Endothelial cell of umbilical vein (primary cell): ENCODE results near the gene PGD. TPM values are rescaled to one million over a fixed set of nuclear protein-coding genes. Genes with fewer than 3 reads are reported as not detected.
"Not testable (repeated sequence)": the region's sequence is repeated elsewhere in the genome, so short reads cannot be mapped to it uniquely, and the experiment has no call there.

Source experiments
- BruUV-seq: library from RNA; stranded (reverse); fragments of 400-500 nt; replicated peaks from 2 replicates; lab custom pipeline; 2021; lab: Mats Ljungman, UMichigan
- CTCF ChIA-PET: fragments of 300-600, 350-600 bp; sonication (Branson Sonifier 250); formaldehyde crosslinking; loops from one replicate; lab custom pipeline; 2021; ENCODE audit warnings: antibody characterized with exemption, inconsistent platforms; lab: Charles Lee
- POLR2A ChIA-PET: fragments of 300-600, 350-600 bp; sonication (Branson Sonifier 250); formaldehyde crosslinking; loops from one replicate; lab custom pipeline; 2021; ENCODE audit warnings: antibody characterized with exemption, inconsistent platforms; lab: Charles Lee
- DNase-seq: peaks from one replicate; pipeline ENCODE4 v3.0.0-alpha.2; 2011; ENCODE audit warnings: low read depth, low spot score
- FAIRE-seq: peaks from 2 replicates; lab custom pipeline; 2011; peaks lifted over from hg19 to GRCh38; lab: Jason Lieb, UNC
- H2AFZ ChIP-seq: 2 replicates; pipeline ENCODE4 v1.6.0; 2012; ENCODE audit warnings: low read depth, low read length, control low read depth, inconsistent platforms
- H3K27ac ChIP-seq: 2 replicates; pipeline ENCODE4 v1.5.1; 2011; ENCODE audit warnings: low read depth, mild to moderate bottlenecking, control low read depth, low read length, moderate library complexity; ENCODE audit not compliant: insufficient read depth
- H3K27me3 ChIP-seq, 2 experiments: 2 replicates each; pipeline versions ENCODE4 v1.6.0 to v1.6.1; 2011; ENCODE audit warnings: low read length in 2 of 2, mixed read lengths in 1 of 2; ENCODE audit not compliant: control insufficient read depth in 2 of 2, insufficient read depth in 2 of 2
- H3K36me3 ChIP-seq, 2 experiments: 2 replicates in 1 of 2; 3 replicates in 1 of 2; pipeline ENCODE4 v1.5.1; 2011; ENCODE audit warnings: low read length in 2 of 2, mild to moderate bottlenecking in 1 of 2, moderate library complexity in 1 of 2; ENCODE audit not compliant: control insufficient read depth in 2 of 2, insufficient read depth in 2 of 2; ENCODE audit errors: extremely low read depth in 1 of 2
- H3K4me1 ChIP-seq: 3 replicates; pipeline ENCODE4 v1.5.1; 2011; ENCODE audit warnings: mild to moderate bottlenecking, low read length; ENCODE audit not compliant: control insufficient read depth, insufficient read depth; ENCODE audit errors: extremely low read depth
- H3K4me2 ChIP-seq: 2 replicates; pipeline ENCODE4 v1.6.1; 2011; ENCODE audit warnings: low read length, control low read depth, mixed read lengths; ENCODE audit not compliant: insufficient read depth
- H3K4me3 ChIP-seq, 3 experiments: fragments of 200-600 bp in 1 of 3; sonication (generic), shearing (Covaris generic) in 1 of 3; replicated peaks in 1 of 3; 2 replicates each; pipeline ENCODE4 v1.5.1; 2011 to 2016; ENCODE audit warnings: control low read depth in 3 of 3, low read length in 3 of 3, mild to moderate bottlenecking in 2 of 3, inconsistent platforms in 1 of 3, low read depth in 1 of 3, moderate library complexity in 1 of 3; ENCODE audit not compliant: insufficient read depth in 1 of 3
- H3K79me2 ChIP-seq: 2 replicates; pipeline ENCODE4 v1.6.0; 2012; ENCODE audit warnings: low read length, inconsistent platforms; ENCODE audit not compliant: control insufficient read depth, insufficient read depth
- H3K9ac ChIP-seq: replicated peaks from 2 replicates; pipeline ENCODE3; 2011; ENCODE audit warnings: low read length, control low read depth; ENCODE audit not compliant: insufficient read depth; ENCODE audit errors: extremely low read depth
- H3K9me1 ChIP-seq: replicated peaks from 3 replicates; pipeline ENCODE4 v1.6.0; 2011; ENCODE audit warnings: mild to moderate bottlenecking, low read length; ENCODE audit not compliant: control insufficient read depth, insufficient read depth; ENCODE audit errors: extremely low read depth
- H3K9me3 ChIP-seq: replicated peaks from 2 replicates; pipeline ENCODE4 v1.5.1; 2012; ENCODE audit warnings: low read length, inconsistent platforms; ENCODE audit not compliant: control insufficient read depth, insufficient read depth
- H4K20me1 ChIP-seq: replicated peaks from 2 replicates; pipeline ENCODE3; 2011; ENCODE audit warnings: mild to moderate bottlenecking, low read length; ENCODE audit not compliant: control insufficient read depth, insufficient read depth; ENCODE audit errors: extremely low read depth
- CTCF ChIP-seq, 2 donors: IDR thresholded peaks; 1 replicate in 1 of 2; 2 replicates in 1 of 2; pipeline ENCODE4 v1.5.1; 2011; ENCODE audit warnings: low read length in 2 of 2, mild to moderate bottlenecking in 2 of 2, moderate library complexity in 2 of 2, control low read depth in 1 of 2, inconsistent platforms in 1 of 2, low read depth in 1 of 2; ENCODE audit not compliant: insufficient read depth in 1 of 2; ENCODE audit errors: extremely low read depth in 1 of 2
- EZH2 ChIP-seq: IDR thresholded peaks from 2 replicates; pipeline ENCODE4 v1.6.1; 2012; ENCODE audit warnings: borderline replicate concordance, low read depth, mild to moderate bottlenecking, moderate library complexity, low read length, inconsistent platforms; ENCODE audit not compliant: severe bottlenecking
- FOS ChIP-seq: IDR thresholded peaks from 2 replicates; pipeline ENCODE4 v1.6.1; 2011; ENCODE audit warnings: mild to moderate bottlenecking, low read length, moderate library complexity, borderline replicate concordance; ENCODE audit not compliant: insufficient read depth
- GATA2 ChIP-seq: IDR thresholded peaks from 2 replicates; pipeline ENCODE4 v1.7.0; 2011; ENCODE audit warnings: low read depth, mild to moderate bottlenecking, moderate library complexity, mixed read lengths, low read length; ENCODE audit not compliant: insufficient read length, insufficient read depth
- JUN ChIP-seq: IDR thresholded peaks from 2 replicates; pipeline ENCODE4 v1.6.1; 2011; ENCODE audit warnings: borderline replicate concordance, low read depth; ENCODE audit not compliant: insufficient read length, insufficient read depth
- MAX ChIP-seq: IDR thresholded peaks from 2 replicates; pipeline ENCODE4 v1.6.1; 2011; ENCODE audit not compliant: insufficient read depth, insufficient read length
- MYC ChIP-seq: IDR thresholded peaks from one replicate; pipeline ENCODE4 v1.6.1; 2011; ENCODE audit warnings: mild to moderate bottlenecking, low read depth, low read length
- POLR2A ChIP-seq: IDR thresholded peaks from 2 replicates; pipeline ENCODE4 v1.6.1; 2012; ENCODE audit warnings: low read depth, mild to moderate bottlenecking, control low read depth, low read length
- POLR2AphosphoS5 ChIP-seq: IDR thresholded peaks from 2 replicates; pipeline ENCODE4 v1.6.1; 2012; ENCODE audit warnings: low read depth, mild to moderate bottlenecking, control low read depth, low read length, moderate library complexity; ENCODE audit not compliant: insufficient read depth
- dilution Hi-C: fragments of 300-500 bp; cut with MboI; formaldehyde crosslinking; loops from one replicate; pipeline ENCODE4 v1.15.0; 2019; ENCODE audit warnings: low sequenced_read_pairs; ENCODE audit not compliant: extremely low pct_ligation_motif_present
- intact Hi-C: fragments of 100-400 bp; cut with micrococcal nuclease; formaldehyde crosslinking; loops from one replicate; pipeline ENCODE4 v1.10.0; 2022
- polyA plus RNA-seq, 4 experiments: library from polyadenylated mRNA; depleted of rRNA in 3 of 4; stranded (reverse) in 3 of 4; unstranded in 1 of 4; fragments of >200 nt; gene quantifications; 2 replicates each; pipeline versions ENCODE4 v1.2.1 to v1.2.3, GENCODE V29; 2011 to 2012; ENCODE audit warnings: missing spikeins in 1 of 4
- total RNA-seq: library from RNA; stranded (reverse); gene quantifications from 2 replicates; pipeline ENCODE4 v1.2.3, GENCODE V29; 2021

Gene PGD
- total and polyA plus RNA-seq, 2 donors (not counting 3 experiments of a cell fraction or from before 2014, with no cell fraction given): 196 to 303 TPM

DNA sequence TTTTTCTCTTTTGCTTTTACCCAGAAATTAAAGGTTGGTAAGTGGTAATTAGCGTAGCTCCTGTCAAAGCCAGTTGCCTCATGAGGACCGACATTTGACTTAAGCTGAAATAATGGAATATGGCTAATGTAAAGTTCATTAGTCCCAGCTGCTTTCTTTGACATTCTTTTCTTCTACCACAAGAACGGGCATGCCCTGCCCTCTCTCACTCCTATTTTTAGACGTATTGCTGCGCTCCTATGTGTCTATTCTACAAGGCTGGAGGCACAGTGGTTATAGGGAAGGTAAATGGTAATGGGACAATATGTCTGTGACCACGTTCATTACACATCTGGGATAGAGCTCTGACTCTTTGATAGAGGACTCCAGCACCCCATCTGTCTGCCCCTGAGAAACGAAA lies 57.8 kb downstream of the PGD start:
- H3K27me3 ChIP-seq: no peaks in the 10 kb centered on the region
- dilution Hi-C loops (no loop called here), intact Hi-C loops (no loop called here)
- H3K4me3 ChIP-seq: no peak overlapping the region
- H3K9me1 ChIP-seq: no peaks in the 10 kb centered on the region
- no peak for FAIRE-seq
- peaks cover 0 to 5% of the 10 kb centered on the region in 2 experiments for H3K36me3 ChIP-seq
- no peaks in the 10 kb centered on the region for H3K79me2 ChIP-seq
- no peaks in the 10 kb centered on the region for H4K20me1 ChIP-seq
- H2AFZ ChIP-seq: no peak overlapping the region
- H3K9ac ChIP-seq: no peak overlapping the region
- POLR2A ChIA-PET: no interaction called here
- DNase-seq: no peak
- H3K9me3 ChIP-seq: no peaks in the 10 kb centered on the region
- CTCF ChIA-PET: interaction anchor here (0.6 to 2.0 kb wide), 5 partner anchors 15 to 411 kb away, joined by 3 to 11 read pairs (median 4); no protein-coding TSS in a partner anchor
- H3K4me1 ChIP-seq: peaks cover 22% of the 10 kb centered on the region
- no peak overlapping the region for H3K4me2 ChIP-seq
- BruUV-seq: TSS peak; percentile 14
- TF ChIP-seq MYC: no peak
- no peak for TF ChIP-seq EZH2
- no peak for TF ChIP-seq FOS
- TF ChIP-seq POLR2A: no peak
- no peak for TF ChIP-seq POLR2AphosphoS5
- TF ChIP-seq CTCF (IDR thresholded peaks at IDR 0.05; ENCODE audit: extremely low read depth in 1 of 2, insufficient read depth in 1 of 2, low read depth in 1 of 2, low read length in 2 of 2): no peak
- TF ChIP-seq JUN: no peak
- TF ChIP-seq GATA2: no peak
- no peak for TF ChIP-seq MAX
- H3K27ac ChIP-seq: no peak overlapping the region

GRCh38 chr1:10457462-10457861 lies 58.6 kb downstream of the PGD start:
- H3K9me3 ChIP-seq, POLR2A ChIA-PET, H3K9ac ChIP-seq, H3K79me2 ChIP-seq, H3K27ac ChIP-seq, H3K27me3 ChIP-seq, BruUV-seq, dilution Hi-C loops, H2AFZ ChIP-seq, DNase-seq, H3K4me3 ChIP-seq, H4K20me1 ChIP-seq, intact Hi-C loops, H3K9me1 ChIP-seq, H3K4me2 ChIP-seq, H3K36me3 ChIP-seq: not testable (repeated sequence)
- CTCF ChIA-PET: interaction anchor here (1.1 to 1.6 kb wide), 4 partner anchors 27 to 410 kb away, joined by 3 to 20 read pairs (median 6); partner anchors contain the start of gene CENPS
- FAIRE-seq: peak; percentile 50
- H3K4me1 ChIP-seq: peaks cover 20% of the 10 kb centered on the region
